ENCODE measurements around the gene GRIN2A.

Gene GRIN2A

DNA sequence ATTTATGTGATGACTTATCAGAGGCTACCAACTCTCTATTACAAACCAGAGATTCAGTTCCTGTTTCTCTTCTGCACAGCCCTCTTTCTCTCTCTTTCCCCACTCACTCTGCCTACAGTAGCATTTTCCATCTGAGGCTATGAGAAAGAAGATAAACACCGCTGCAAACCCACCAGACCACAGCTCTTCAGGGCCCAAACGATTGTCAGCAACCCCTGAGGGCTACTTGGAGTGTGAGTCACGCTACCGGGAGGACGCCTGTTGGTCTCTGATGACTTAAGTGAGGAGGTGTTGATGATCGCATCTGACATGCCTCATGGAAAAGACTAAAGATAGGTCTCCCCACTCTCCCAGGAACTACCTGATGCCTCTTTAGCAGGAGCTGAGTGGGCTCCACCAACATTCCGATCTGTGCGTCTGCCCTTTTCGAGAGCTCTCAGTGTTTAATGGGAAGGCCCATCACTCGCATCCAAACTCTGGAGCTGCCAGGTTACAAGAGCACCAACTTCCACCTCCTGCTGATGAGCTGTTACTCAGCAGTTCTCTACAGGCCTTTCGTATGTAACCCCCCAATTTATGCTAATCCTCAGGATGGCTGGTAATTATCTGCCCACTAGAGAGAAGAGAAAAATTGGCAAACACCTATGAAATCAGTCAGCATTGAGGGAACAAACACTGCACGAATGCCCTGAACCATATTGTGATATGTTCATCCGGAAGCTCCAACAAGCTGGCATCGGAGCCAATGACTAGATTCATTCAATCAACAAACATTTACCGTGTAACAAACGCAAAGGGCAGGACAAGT is 9.2 kb downstream of the GRIN2A start:
- no peak for TF ChIP-seq POLR2A (IDR thresholded peaks at IDR 0.05; ENCODE audit: low read length)
- no peak for TF ChIP-seq GATA1 (IDR thresholded peaks at IDR 0.05; ENCODE audit: low read depth, low read length)
- no peak for DNase-seq

DNA sequence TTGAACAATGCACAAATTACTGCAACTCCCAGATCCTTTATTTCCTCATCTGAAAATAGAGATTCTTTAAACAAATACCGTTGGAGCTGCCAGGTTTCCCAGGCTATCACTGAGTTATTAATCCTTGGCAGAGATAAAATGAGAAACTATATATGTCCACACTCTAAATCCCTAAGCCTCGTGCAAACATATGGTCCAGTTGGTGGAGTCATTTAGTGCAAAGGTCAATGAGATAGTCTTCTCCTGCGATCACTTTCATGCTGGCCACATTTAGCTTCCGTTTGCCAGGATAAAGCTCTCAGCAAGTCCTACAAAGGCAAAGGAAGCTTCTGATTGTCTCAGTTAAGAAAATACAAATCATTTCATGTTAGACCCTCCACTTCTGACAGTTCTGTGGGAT is 11.0 kb downstream of the GRIN2A start:
- TF ChIP-seq GATA1 (IDR thresholded peaks at IDR 0.05; ENCODE audit: low read depth, low read length) (no peak), POLR2A (IDR thresholded peaks at IDR 0.05; ENCODE audit: low read length) (no peak)

DNA sequence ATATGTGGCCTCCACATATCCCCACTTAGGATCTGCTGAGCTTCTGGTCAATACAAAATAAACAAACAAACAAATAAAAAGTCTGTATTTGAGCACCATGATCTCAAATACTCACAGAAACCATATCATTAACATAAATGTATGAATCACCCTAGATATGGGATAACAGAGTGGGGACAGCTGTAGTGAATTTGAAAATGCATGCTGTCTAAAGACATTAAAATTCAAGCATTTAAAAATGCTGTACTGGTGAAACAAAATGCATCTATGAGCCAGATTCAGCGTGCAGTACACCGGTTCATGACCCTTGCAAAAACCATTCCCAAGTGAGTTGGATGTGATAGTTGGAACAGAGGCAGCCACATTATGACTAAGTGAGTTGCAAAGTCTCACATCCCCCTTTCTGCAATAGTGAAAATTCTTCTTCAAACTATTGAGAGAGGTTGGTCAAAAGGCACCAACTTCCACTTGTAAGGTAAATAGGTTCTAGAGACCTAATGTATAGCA is 12.3 kb downstream of the GRIN2A start:
- TF ChIP-seq POLR2A (IDR thresholded peaks at IDR 0.05; ENCODE audit: low read length) (no peak), GATA1 (IDR thresholded peaks at IDR 0.05; ENCODE audit: low read depth, low read length) (no peak)
- no peak for DNase-seq

More for the DNA sequence above, 11.0 kb downstream of the GRIN2A start:
- DNase-seq: no peak

DNA sequence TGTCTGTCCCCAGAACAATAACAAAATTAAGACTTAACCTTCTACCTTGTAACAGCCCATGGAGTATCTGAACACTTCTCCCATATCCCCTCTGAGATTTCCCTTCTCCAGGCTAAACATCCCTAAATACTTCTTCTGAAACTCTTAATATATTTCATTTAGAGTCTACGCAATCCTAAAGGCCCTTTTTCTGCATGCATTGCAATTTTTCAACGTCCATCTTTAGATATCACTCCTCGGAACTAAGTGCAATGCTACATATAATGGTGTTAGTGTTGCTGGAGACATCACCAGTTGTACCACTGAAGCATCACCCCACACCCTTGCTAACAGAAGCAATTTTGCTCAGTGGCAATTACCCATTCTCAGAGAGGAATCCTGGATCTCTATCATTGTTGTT is 13.2 kb downstream of the GRIN2A start:
- TF ChIP-seq GATA1 (IDR thresholded peaks at IDR 0.05; ENCODE audit: low read depth, low read length): no peak
- no peak for TF ChIP-seq POLR2A (IDR thresholded peaks at IDR 0.05; ENCODE audit: low read length)

DNA sequence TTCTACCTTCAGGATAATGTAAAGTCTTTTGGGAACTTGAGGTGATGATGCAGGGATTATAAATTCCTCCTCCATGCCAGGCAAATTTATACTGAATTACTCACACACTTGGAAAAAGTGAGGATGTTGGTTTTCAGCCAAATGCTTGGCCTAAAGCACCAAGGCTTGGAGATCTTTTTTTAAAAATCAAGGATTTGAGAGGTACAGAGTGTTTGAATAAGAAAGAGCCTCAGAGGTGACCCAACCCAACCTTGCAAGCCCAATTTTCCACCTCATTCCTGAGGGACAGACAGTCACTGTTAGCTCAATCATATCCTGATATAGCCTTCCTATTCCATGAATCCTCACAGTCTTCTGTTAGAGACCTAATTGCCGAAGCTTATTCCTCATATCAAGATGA is 14.0 kb downstream of the GRIN2A start:
- no peak for DNase-seq
- TF ChIP-seq GATA1 (IDR thresholded peaks at IDR 0.05; ENCODE audit: low read depth, low read length) (no peak), POLR2A (IDR thresholded peaks at IDR 0.05; ENCODE audit: low read length) (no peak)

More for the DNA sequence above, 13.2 kb downstream of the GRIN2A start:
- DNase-seq: no peak

DNA sequence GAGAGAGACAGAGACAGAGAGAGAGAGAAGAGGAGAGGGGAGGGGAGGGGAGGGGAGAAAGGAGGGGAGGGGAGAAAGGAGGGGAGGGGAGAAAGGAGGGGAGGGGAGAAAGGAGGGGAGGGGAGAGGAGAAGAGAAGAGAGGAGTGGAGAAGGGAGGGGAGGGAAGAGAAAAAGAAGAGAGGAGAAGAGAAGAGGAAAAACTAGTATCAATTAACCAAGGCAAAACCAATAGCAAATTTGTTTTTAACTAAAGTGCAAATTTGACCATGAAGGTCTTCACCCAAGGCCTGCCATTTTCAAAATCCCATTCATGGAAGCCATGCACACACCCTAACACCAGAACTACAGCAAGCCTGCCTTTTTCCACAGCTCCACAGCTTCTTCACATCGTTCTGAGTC is 16.6 kb downstream of the GRIN2A start:
- TF ChIP-seq POLR2A (IDR thresholded peaks at IDR 0.05; ENCODE audit: low read length) (no peak), GATA1 (IDR thresholded peaks at IDR 0.05; ENCODE audit: low read depth, low read length) (no peak)
- DNase-seq: no peak

DNA sequence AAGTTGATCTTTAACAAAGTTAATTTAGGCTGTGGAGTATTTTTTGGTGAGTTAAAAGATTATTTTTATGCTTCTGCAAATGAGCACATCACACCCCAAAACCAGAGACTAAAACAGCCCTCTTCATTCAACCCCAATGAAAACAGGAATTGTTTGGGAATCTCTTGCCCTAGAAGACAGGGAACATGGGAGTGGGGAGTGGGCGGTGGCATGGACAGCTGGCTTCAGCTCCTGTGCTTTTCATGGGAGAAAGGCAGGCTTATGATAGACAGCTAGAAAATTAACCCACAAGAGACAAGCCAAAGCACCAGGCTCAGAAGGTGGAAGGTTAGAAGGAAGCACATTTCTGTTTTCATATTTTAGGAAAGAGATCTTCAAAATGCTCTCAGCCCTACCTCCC is 19.2 kb downstream of the GRIN2A start:
- TF ChIP-seq GATA1 (IDR thresholded peaks at IDR 0.05; ENCODE audit: low read depth, low read length) (no peak), POLR2A (IDR thresholded peaks at IDR 0.05; ENCODE audit: low read length) (no peak)
- DNase-seq: no peak

DNA sequence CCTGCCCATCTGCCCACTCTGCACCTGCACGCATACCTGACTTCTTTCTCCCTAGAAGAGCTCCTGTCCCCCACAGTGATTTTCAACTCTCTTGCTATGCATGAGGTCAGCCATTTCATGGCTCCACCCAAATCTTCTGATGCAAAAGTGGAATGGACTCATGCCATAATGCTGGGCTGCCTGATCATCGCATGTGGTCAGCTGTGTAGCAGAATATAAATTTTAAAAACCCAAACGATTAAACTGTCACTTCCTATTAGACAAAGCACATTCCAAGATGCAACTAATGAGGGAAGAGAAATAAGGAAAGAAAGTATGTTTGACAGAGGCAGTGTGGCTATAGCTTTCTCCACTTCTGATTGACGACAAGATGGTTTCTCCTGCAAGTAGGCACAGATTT is 26.1 kb downstream of the GRIN2A start:
- no peak for DNase-seq
- TF ChIP-seq POLR2A (IDR thresholded peaks at IDR 0.05; ENCODE audit: low read length) (no peak), GATA1 (IDR thresholded peaks at IDR 0.05; ENCODE audit: low read depth, low read length) (no peak)

DNA sequence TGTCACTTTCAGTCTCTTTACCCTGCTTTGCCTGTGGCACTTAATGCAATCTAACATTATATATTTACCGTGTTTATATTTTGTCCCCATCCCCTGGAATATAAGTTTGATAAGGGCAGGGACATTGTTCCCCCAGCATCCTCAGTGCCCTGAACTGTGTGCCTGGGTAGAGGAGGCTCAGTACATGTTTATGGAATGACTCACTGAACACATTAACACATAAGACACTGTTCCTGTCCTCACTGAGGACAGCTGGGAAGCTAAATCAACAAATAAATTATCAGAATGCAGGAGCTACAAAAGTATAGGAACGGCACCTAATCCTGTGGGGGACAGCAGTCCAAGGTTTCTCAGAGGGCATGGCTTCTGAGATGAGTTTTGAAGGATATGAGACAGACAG is 27.8 kb downstream of the GRIN2A start:
- TF ChIP-seq GATA1 (IDR thresholded peaks at IDR 0.05; ENCODE audit: low read depth, low read length): no peak
- no peak for TF ChIP-seq POLR2A (IDR thresholded peaks at IDR 0.05; ENCODE audit: low read length)
- DNase-seq: no peak

DNA sequence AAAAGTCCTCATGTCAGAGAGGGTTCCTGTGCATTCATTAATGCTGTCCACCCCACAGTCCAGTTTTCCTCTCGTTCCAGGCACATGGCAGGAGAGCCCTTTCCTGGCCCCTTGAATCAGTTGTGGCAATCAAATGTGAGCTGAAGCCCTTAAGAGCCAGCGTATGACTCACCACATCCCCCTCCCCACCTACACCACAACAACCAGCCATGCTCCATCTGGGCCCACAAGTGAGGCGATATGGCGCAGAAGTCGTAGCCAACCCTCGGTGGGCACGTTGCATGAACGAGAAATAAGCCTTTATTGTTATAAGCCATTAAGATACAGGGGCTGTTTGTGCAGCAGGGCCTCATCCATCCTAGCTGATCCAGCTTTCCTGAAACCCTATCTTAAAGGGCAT is 28.2 kb downstream of the GRIN2A start:
- DNase-seq: no peak
- no peak for TF ChIP-seq GATA1 (IDR thresholded peaks at IDR 0.05; ENCODE audit: low read depth, low read length)
- TF ChIP-seq POLR2A (IDR thresholded peaks at IDR 0.05; ENCODE audit: low read length): no peak

DNA sequence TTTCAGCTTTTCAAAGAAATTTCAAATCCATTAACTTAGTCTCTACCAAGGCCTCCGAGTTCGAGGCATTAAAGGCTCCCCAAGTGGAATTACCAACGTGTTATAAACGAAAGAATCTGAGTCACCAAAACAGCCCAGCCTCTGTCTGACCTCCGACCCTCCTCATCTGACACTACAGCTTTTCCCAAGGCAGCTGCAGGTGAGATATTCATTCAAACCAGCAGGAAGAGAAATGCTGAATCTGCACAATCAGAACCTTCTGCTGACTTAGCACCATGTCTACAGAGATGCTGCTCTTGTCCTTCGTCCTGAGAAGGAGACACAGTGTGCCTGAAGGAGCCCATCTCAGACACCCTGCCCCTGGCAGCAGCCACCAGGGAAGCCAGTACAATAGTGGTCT is 30.5 kb downstream of the GRIN2A start:
- DNase-seq: no peak
- TF ChIP-seq GATA1 (IDR thresholded peaks at IDR 0.05; ENCODE audit: low read depth, low read length) (no peak), POLR2A (IDR thresholded peaks at IDR 0.05; ENCODE audit: low read length) (no peak)

DNA sequence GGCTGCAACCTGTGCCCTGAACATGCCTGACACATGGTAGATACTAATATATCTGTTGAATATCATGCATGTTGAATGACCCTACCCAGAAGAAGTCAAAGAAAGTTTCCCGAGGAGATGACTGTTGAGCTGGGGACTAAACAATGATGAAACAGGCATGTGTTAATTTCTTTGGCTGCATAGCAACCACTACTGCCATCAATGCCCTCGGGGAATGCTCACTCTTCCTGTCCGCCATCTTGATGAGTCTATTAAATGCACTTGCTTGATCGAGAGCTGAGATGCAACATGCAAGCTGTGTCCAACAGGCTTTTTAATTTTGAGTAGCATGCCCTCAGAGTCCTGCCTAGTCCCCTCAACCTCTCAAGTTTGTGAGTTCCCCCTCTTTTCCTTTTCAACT is 31.3 kb downstream of the GRIN2A start:
- DNase-seq: no peak
- no peak for TF ChIP-seq POLR2A (IDR thresholded peaks at IDR 0.05; ENCODE audit: low read length)
- no peak for TF ChIP-seq GATA1 (IDR thresholded peaks at IDR 0.05; ENCODE audit: low read depth, low read length)

DNA sequence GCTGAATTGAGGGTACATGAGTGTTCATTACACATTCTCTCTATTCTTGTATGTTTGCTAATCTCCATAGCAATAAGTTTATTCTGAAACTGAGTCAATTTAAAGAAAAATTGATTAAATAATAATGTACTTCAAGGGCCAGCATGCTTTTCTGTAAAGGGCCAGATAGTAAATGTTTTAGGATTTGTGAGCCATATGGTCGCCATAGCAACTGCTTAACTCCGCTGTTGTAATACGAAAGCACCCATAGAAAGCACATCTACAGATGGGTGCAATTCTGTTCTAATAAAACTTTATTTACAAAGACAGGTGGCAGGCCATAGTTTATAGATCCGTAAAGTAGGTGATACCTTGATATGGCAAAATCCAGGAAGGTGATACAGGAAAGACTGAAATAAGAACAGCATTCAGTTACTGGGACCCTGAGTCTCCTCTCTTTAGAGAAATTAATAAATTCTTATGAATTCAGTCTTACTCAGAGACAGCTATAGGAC is 36.6 kb downstream of the GRIN2A start:
- no peak for TF ChIP-seq GATA1 (IDR thresholded peaks at IDR 0.05; ENCODE audit: low read depth, low read length)
- TF ChIP-seq POLR2A (IDR thresholded peaks at IDR 0.05; ENCODE audit: low read length): no peak
- DNase-seq: no peak

DNA sequence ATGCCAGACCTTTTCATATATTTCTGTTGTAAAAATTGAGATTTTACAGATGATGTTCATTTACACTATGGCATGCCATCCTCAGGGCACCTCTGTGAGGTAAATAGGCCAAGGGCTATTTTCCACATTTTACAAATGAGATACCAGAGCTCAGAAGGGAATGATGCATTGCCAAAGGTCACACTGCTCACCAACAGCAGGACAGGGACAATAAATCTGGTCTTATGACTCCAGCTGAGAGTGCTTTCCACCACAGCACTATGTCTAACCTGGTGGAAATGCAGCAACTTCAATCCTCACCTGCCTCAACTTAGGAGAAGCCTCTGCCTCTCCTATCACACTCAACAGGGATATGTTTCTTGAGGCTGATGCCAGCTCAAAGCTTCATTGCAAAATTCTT is 40.6 kb downstream of the GRIN2A start:
- TF ChIP-seq GATA1 (IDR thresholded peaks at IDR 0.05; ENCODE audit: low read depth, low read length) (no peak), POLR2A (IDR thresholded peaks at IDR 0.05; ENCODE audit: low read length) (no peak)
- no peak for DNase-seq

DNA sequence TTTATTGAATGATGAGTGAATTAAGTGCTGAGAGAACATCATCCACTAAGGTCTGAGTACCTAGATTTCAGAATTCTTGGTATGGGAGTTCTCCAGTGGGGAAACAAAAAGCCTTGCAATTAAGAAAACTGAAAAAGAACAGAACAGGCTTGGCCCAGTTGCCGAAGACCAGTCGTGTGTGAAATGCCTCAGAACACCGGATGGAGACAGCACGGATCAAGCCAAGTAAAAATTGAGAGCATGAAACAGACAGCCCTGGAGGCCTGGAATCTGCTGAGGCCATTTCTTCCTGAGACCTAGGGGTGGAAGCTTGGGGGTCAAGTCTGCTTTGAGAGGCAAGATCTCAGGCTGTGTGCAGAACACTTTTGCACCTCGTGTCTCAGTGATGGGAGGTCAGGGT is 43.3 kb downstream of the GRIN2A start:
- no peak for TF ChIP-seq GATA1 (IDR thresholded peaks at IDR 0.05; ENCODE audit: low read depth, low read length)
- no peak for TF ChIP-seq POLR2A (IDR thresholded peaks at IDR 0.05; ENCODE audit: low read length)
- DNase-seq: no peak

Measured in erythroblast (primary cell).